Activated T-helper 1 cell treated with anti-CD3 and anti-CD28 coated beads, Interleukin-12 subunit alpha, Interleukin-12 subunit beta, Interleukin-2, Interleukin-4 antibody, amounts not matched to agents 30 ng/mL and 10 ng/mL and 1 ng/mL, durations not matched to agents 14 hours and 24 hours and 36 hours (primary cell): ENCODE data around the gene TMEM63A. TPM values are rescaled to one million over a fixed set of nuclear protein-coding genes. Genes with fewer than 3 reads are reported as not detected.
"Not testable (repeated sequence)": the region's sequence is repeated elsewhere in the genome, so short reads cannot be mapped to it uniquely, and the experiment has no call there.

Source experiments
- DNase-seq: peaks from one replicate; pipeline ENCODE4 v3.0.0; 2021; ENCODE audit warnings: low spot score
- H3K27ac Mint-ChIP-seq: one replicate; pipeline ENCODE4 v1.8.0; 2021; ENCODE audit warnings: mild to moderate bottlenecking, mixed read lengths
- H3K27me3 Mint-ChIP-seq: one replicate; pipeline ENCODE4 v1.8.0; 2022; ENCODE audit warnings: mild to moderate bottlenecking, moderate library complexity, mixed read lengths; ENCODE audit not compliant: insufficient read depth
- H3K36me3 Mint-ChIP-seq: one replicate; pipeline ENCODE4 v1.8.0; 2021; ENCODE audit warnings: low read depth, mixed read lengths
- H3K4me1 Mint-ChIP-seq: one replicate; pipeline ENCODE4 v1.8.0; 2021; ENCODE audit warnings: low read depth, mixed read lengths
- H3K4me3 Mint-ChIP-seq: one replicate; pipeline ENCODE4 v1.8.0; 2021; ENCODE audit warnings: mild to moderate bottlenecking, moderate library complexity, mixed read lengths
- H3K9me3 Mint-ChIP-seq: one replicate; pipeline ENCODE4 v1.8.0; 2021; ENCODE audit warnings: mixed read lengths
- intact Hi-C: fragments of 100-400 bp; cut with micrococcal nuclease; formaldehyde crosslinking; loops from one replicate; pipeline ENCODE4 v1.15.1; 2024
- total RNA-seq: library from RNA; stranded (reverse); gene quantifications from 2 replicates; pipeline ENCODE4 v1.2.3, GENCODE V29; 2022

Gene TMEM63A
- total RNA-seq, 1 donor from 2014 or later: 23.4 TPM

DNA sequence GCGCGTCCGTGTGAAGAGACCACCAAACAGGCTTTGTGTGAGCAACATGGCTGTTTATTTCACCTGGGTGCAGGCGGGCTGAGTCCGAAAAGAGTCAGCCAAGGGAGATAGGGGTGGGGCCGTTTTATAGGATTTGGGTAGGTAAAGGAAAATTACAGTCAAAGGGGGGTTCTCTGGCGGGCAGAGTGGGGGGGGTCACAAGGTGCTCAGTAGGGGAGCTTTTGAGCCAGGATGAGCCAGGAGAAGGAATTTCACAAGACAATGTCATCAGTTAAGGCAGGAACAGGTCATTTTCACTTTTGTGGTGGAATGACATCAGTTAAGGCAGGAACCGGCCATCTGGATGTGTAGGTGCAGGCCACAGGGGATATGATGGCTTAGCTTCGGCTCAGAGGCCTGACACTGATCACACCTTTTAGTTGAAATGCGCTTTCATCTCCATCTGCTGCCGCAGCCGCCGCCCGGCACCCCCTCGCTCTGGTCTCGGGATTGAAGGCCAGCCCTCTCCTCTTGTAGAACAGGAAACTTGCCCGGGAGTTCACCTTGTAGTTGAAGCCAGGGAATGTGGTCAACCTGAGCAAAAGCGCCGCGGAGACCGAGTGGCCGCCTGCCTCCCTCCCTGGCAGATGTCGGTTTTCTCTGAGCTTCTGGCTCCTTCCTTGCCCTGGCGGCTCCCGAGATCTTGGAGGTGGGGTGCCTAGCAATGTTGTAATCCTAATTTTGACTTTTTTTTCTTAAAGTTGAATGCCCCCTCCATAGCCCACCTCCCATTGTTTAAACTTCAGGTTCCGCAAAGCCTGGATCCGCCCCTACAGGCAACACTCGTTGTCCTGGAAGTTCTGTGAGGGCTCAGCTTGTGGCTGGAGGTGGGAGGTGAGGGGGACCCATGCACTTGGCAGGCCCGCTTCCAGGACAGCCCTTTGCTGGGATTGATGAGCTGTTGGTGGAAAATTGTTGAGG is 71.3 kb downstream of the TMEM63A start:
- H3K9me3 Mint-ChIP-seq, H3K4me1 Mint-ChIP-seq, H3K27ac Mint-ChIP-seq, H3K36me3 Mint-ChIP-seq, DNase-seq: not testable (repeated sequence)
- peaks cover 22% of the 10 kb centered on the region for H3K27me3 Mint-ChIP-seq
- intact Hi-C loops: loop anchor here (1.0 kb wide), 2 partner anchors 34 to 86 kb away; partner anchors contain the start of gene SRP9
- peak overlapping the region; percentile 82 for H3K4me3 Mint-ChIP-seq

DNA sequence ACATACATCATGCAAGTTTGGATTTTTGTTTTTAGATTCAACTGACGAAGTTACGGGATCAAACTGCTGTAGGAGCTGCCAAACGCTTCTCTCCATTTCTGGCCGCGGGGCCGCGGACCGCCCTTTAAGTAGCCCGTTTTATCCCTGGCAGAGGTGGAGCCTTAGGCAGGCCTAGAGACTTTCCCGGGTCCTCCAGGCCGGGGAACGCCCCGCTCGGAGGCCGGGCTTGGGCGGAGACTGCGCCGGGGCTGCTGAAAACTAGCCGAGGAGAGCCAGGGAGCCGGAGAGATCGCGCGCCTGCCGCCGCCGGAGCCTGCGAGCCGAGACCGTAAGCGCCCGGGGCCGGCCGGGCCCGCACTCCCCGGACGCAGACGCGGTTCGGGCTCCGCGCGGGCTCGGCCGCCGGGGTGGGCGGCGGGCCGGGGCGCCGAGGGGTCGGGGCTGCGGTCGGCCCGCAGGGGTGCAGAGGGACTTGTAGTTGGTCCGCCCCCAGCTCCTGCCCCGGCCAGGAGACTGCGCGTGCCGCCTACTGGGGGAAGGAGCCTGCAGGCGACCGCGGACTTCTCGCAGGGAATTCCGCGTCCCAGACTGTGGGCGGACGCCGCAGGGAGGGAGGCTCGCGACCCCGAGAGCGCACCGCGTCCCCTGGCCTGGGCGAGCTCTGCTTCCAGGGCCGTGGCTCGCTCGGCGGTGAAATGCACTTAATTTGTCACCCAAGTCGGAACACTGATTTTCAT is 72.2 kb downstream of the TMEM63A start, which contains the start of gene EPHX1:
TSS of gene EPHX1 (plus strand) at position 283 of the 737 bp plus-strand sequence. CDS start 18,606 bp downstream, outside the sequence.
- Mint-ChIP-seq H3K4me3 (peak within 1 kb of the TSS; percentile 87), H3K36me3 (no peaks in the 10 kb centered on the region)
- intact Hi-C loops: loop anchor here (1.0 kb wide), 2 partner anchors 33 to 87 kb away; partner anchors contain the start of gene SRP9

DNA sequence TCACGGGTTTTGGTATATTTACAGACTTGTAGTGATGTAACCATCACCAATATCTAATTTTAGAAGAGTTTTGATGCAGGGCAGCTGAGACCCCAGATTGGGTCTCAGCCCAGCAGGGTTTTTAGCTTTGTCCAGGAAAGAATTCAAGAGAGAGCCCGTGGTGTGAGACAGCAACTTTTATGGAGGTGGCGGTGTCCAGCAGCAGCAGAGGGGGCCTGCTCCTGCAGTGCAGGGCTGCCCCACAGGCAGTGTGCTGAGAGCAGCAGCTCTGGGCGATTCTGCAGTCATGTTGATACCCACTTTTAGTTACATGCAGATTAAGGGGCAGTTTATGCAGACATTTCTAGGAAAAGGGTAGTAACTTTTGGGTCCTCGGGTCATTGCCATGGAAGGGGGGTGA is 74.0 kb downstream of the TMEM63A start:
- intact Hi-C loops: no loop called here
- no peaks in the 10 kb centered on the region for H3K9me3 Mint-ChIP-seq
- H3K36me3 Mint-ChIP-seq: no peaks in the 10 kb centered on the region
- peaks cover 7% of the 10 kb centered on the region for H3K4me1 Mint-ChIP-seq
- no peak for DNase-seq
- H3K4me3 Mint-ChIP-seq: no peak overlapping the region
- H3K27me3 Mint-ChIP-seq: peaks cover 22% of the 10 kb centered on the region
- H3K27ac Mint-ChIP-seq: no peak overlapping the region

More for the DNA sequence above, 72.2 kb downstream of the TMEM63A start, which contains the start of gene EPHX1:
- peak; percentile 67 for DNase-seq
- Mint-ChIP-seq H3K9me3 (no peaks in the 10 kb centered on the region), H3K4me1 (peaks cover 7% of the 10 kb centered on the region), H3K27me3 (peaks cover 22% of the 10 kb centered on the region), H3K27ac (no peak within 1 kb of the TSS)

DNA sequence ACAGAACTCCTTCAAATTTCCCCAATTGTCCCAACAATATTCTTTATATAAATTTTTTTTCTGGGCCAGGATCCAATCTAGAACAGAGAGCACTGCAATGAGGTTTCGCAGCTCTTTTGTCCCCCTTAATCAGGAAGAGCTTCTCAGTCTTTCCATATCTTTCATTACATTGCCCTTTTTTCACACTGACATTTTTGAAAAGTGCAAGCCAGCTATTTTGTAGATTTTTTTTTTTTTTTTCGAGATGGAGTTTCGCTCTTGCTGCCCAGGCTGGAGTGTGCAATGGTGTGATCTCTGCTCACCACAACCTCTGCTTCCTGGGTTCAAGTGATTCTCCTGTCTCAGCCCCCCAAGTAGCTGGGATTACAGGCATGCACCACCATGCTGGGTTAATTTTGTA is 75.4 kb downstream of the TMEM63A start:
- H3K27ac Mint-ChIP-seq, H3K9me3 Mint-ChIP-seq, H3K36me3 Mint-ChIP-seq, intact Hi-C loops, H3K4me1 Mint-ChIP-seq, DNase-seq, H3K4me3 Mint-ChIP-seq: not testable (repeated sequence)
- peaks cover 22% of the 10 kb centered on the region for H3K27me3 Mint-ChIP-seq

DNA sequence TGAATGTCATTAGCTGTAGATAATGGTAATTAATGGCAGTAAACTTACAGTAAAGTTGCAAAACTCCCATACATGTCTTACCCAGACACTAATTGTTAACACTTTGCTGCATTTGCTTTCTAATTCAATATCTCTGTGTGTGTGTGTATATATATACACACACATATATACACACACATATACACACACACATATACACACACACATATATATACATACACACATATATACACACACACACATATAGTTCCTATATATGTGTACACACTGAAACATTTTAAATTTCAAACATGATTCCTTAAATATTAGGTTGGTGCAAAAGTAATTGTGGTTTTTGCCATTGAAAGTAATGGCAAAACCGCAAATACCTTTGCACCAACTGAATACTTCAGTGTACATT is 75.9 kb downstream of the TMEM63A start:
- no peak overlapping the region for H3K27ac Mint-ChIP-seq
- no peaks in the 10 kb centered on the region for H3K36me3 Mint-ChIP-seq
- peaks cover 19% of the 10 kb centered on the region for H3K27me3 Mint-ChIP-seq

DNA sequence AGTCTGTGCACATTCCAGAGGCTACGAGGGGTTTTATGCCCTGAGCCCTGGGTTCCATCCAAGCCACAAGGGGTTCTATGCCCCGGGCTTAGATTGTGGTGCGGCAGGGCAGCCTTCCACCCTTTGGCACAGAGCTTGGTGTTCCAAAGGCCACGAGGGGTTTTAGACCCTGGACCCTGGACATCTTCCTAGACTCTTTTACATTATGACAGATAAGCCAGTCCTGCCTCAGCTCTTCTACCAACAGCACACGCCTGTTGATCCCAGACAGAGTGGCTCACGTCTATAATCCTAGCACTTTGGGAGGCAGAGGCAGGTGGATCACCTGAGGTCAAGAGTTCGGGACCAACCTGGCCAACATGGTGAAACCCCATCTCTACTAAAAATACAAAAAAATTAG is 81.0 kb downstream of the TMEM63A start:
- H3K36me3 Mint-ChIP-seq, H3K27me3 Mint-ChIP-seq, H3K4me3 Mint-ChIP-seq, intact Hi-C loops, H3K27ac Mint-ChIP-seq, H3K4me1 Mint-ChIP-seq, H3K9me3 Mint-ChIP-seq, DNase-seq: not testable (repeated sequence)

More for the DNA sequence above, 75.9 kb downstream of the TMEM63A start:
- Mint-ChIP-seq H3K4me1 (peaks cover 7% of the 10 kb centered on the region), H3K9me3 (no peaks in the 10 kb centered on the region), H3K4me3 (no peak overlapping the region)
- DNase-seq: no peak
- intact Hi-C loops: no loop called here

DNA sequence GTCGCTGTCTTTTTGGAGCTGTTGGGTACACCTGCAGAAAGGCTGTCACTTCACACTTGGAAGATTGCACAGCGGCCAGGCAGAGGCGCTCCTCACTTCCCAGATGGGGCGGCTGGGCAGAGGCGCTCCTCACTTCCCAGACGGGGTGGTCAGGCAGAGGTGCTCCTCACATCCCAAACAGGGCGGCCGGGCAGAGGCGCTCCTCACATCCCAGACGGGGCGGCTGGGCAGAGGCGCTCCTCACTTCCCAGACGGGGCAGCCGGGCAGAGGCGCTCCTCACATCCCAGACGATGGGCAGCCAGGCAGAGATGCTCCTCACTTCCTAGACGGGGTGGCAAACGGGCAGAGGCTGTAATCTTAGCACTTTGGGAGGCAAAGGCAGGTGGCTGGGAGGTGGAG is 86.1 kb downstream of the TMEM63A start:
- intact Hi-C loops, H3K9me3 Mint-ChIP-seq, H3K27me3 Mint-ChIP-seq: not testable (repeated sequence)

More for the DNA sequence above, 86.1 kb downstream of the TMEM63A start:
- not testable (repeated sequence) for H3K4me1 Mint-ChIP-seq, H3K27ac Mint-ChIP-seq, DNase-seq, H3K4me3 Mint-ChIP-seq
- H3K36me3 Mint-ChIP-seq: peaks cover 22% of the 10 kb centered on the region

Other genes starting within 250 kb of the TMEM63A start
- gene ENAH, start 229.3 kb downstream of the TMEM63A start, total RNA-seq: 0.05 and 0.23 TPM in 2 replicates
- 230 and 233 TPM in 2 replicates for gene SRP9, start 104.6 kb downstream of the TMEM63A start, total RNA-seq
- 1.0 and 1.6 TPM in 2 replicates for gene EPHX1, start 72.3 kb downstream of the TMEM63A start, total RNA-seq
- gene LEFTY1, start 6.8 kb upstream of the TMEM63A start, total RNA-seq: 0.12 TPM in 1 of 2 replicates, not detected in the other
- gene PYCR2, start 41.9 kb upstream of the TMEM63A start, total RNA-seq: 137 and 145 TPM in 2 replicates
- not detected in 2 replicates for gene LEFTY2, start 58.8 kb upstream of the TMEM63A start, total RNA-seq
- 28.2 and 28.4 TPM in 2 replicates for gene SDE2, start 117.0 kb upstream of the TMEM63A start, total RNA-seq
- 416 and 426 TPM in 2 replicates for gene H3-3A, start 180.3 kb upstream of the TMEM63A start, total RNA-seq